NOMO-1 treated with DMSO at 0.1 percent for 48 hours (cell line): ENCODE results near the gene NFKBIZ.

Experiments used
- DNase-seq: peaks from one replicate; lab custom pipeline; 2025; ENCODE audit not compliant: unreplicated experiment; lab: John Stamatoyannopoulos, UW

The NFKBIZ gene

GRCh38 chr3:101848754-101849713 lies at the start of gene NFKBIZ:
NFKBIZ (plus strand) TSS chr3:101849514; CDS start chr3:101849629, 115 bp downstream.
- peak; percentile 94 for DNase-seq

DNA sequence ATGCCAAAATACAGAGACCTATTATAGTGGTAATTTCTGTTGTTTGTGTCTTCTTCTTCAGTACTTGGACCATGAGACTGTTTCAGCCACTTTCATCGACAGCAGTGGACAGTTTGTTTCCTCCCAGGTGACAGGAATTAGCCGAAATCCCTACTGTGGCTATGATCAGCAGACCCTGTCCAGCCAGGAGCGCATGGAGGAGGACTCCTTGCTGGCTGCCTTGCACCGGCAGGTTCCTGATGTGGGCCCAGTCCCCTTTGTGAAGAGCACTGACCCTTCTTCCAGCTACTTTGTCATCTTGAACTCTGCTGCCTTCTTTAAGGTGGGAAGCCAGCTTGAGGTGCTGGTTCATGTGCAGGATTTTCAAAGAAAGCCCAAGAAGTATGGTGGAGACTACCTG lies 48.1 kb upstream of the NFKBIZ start:
- DNase-seq: no peak

GRCh38 chr3:101802179-101802578 lies 47.1 kb upstream of the NFKBIZ start:
- no peak for DNase-seq

DNA sequence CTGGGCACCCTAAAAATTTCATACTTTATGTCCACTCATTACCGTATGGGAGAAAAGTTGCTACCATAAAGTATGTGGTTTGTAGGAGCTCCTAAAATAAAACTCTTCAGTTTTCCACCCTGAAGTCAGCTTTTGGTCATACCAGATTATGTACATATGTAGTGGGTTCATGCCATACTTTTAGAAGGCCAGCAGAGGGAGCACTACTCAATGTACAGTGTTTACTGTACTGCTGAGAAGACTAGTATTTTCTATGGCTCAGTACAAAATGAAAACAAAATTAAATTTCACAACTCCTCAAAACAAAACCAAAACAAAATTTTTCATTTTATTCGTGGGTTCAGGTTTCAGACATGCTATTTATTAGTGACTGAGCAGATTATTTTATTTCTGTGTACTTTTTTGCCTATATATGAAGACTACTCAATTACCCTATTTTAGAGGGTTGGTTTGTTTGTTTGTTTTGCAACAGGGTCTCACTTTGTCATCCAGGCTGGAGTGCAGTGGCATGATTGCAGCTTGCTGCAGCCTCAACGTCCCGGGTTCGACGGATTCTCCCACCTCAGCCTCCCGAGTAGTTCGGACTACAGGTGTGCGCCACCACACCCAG lies 46.0 kb upstream of the NFKBIZ start:
- peak; percentile 70 for DNase-seq

DNA sequence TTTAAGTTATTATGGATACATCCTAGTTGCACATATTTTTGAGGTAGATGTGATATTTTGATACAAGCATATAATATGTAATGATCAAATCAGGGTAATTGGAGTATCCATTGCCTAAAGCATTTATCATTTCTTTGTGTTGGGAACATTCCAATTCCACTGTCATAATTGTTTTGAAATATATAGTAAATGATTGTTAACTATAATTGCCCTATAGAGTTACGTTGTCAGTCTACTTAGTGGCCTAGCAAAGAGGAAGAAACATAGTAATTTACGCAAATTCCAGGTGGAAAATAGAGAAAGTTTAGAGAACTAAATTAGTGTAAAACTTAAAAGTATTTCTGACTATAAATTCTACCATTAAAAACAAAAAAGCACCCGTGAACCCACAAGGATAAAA lies 45.4 kb upstream of the NFKBIZ start:
- no peak for DNase-seq

GRCh38 chr3:101806491-101806890 lies 42.8 kb upstream of the NFKBIZ start:
- no peak for DNase-seq

- no peak for DNase-seq
Measured at GRCh38 chr3:101807888-101808287, 41.4 kb upstream of the NFKBIZ start.

DNA sequence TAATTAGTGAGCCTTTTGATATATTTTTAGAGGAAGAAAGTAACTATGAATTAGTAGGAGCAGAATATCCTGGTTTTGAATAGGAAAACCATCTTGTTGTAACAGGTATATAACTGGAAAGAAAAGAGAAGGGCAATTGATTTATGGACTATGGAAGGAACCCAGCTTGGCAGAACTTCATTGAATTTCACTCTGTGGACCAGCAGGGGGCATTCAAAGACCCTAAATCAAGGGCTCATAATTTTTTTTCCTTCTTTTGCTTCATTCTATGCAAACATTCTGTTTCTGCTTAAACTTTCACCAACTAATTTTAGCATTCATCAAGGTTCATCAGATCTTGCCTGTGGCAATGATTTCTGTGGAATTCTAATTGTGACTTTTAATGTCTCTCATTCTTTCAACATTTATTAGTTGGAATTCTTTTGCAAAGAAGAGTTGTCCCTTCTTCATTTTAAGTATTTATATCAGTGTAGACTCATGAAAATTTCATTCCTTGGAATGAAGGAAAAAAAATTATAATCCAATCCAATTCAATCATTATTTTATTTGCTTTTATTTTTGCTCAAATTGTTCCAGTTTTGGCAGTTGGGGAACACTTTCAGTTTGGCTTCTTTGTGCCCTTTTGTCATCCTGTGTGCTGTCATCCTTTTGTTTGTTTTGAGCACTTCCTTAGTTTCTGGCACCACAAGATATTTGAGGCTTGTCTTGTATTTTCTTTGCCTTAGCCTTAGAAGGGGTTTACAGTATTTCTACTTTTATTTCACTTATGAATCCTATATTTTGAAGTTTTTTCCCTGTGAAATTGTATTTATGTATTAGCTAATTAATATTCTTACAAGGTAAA lies 39.9 kb upstream of the NFKBIZ start:
- peak; percentile 71 for DNase-seq

DNA sequence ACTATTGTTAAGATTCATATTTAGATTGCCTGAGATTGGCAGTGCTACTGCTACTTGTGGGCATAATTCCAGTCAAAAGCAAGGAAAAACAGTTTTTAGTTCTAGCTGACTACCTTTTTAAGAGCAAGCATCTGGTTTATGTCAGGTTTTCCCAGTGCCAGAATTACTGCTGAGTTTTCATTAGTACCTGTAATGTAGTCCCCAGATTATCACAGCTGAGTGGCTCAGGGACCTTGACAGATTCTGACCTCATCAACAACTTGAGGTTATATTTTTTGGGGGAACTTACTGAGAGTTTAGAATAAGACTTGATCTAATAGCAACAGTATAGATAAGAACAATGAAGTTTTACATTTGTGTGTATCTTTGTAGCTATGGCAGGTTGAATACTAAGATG lies 39.3 kb upstream of the NFKBIZ start:
- DNase-seq: no peak

- no peak for DNase-seq
Measured at GRCh38 chr3:101811875-101812274, 37.4 kb upstream of the NFKBIZ start.

DNA sequence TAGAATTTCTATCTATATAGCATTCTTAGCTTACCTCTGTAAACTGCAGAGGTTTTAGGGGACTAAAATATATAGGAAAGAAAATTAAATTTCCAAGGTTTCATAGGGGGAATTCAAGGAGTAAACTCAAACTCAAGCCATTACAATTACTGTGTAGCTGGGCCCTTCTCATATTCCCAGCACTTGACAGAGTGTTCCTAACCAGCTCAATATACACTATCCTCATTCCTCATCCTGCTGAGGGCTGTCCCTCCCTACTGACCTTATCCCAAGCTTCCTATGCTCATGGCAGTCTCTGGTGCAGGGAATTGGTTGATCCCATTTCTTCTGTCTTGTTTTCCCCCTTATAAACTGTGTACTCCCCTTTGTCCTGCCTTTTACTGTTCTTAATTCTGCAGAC lies 36.4 kb upstream of the NFKBIZ start:
- DNase-seq: no peak

DNA sequence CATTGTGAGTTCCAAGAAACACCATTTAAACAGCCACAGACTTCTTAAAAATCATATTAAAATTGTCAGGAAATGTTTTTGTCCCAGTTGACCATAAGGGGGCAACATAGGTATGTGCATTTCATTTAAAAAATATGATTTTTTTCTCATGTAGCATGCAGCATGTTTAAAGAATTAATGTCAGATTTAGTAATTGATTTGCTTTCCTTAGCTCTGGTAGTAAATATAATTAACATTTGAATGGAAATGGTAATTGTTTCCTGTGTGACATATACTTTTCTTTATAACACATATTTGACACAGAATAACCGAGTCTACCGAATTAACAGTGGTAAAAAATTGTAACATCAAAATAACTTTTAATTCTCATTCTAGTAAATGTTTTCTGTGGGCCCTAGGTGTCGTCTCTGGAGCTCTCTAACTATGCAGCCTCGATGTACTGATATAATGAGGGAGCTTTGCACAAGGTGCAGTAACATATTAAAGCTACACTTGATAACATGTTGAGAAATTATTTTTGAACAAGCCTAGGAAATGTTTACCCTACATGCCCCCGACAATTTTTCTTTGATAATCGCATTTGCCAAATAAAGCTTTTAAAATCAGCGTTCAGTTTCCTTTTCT lies 35.4 kb upstream of the NFKBIZ start:
- peak; percentile 30 for DNase-seq

DNA sequence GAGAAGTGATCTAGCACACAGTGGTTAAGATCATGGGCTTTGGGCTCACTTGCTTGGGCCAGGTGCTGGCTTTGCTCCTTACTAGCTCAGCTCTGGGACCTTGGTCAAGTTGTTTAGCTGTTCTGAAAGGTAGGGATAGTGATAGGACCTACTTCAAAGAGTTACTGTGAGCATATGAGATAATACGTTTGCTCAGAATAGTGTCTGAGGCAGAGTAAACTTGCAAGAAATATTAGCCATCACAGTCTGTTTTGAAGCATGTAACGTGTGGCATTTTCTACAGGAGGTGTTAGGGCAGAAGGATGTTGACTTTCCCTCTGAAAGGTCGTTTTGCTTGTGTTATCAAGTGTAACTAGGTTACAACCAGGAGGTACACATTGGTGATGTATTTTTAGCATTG lies 34.5 kb upstream of the NFKBIZ start:
- no peak for DNase-seq

- DNase-seq: no peak
Measured at GRCh38 chr3:101816215-101817149, 32.8 kb upstream of the NFKBIZ start.

- DNase-seq: peak; percentile 21
Measured at GRCh38 chr3:101817992-101818391, 31.3 kb upstream of the NFKBIZ start.

DNA sequence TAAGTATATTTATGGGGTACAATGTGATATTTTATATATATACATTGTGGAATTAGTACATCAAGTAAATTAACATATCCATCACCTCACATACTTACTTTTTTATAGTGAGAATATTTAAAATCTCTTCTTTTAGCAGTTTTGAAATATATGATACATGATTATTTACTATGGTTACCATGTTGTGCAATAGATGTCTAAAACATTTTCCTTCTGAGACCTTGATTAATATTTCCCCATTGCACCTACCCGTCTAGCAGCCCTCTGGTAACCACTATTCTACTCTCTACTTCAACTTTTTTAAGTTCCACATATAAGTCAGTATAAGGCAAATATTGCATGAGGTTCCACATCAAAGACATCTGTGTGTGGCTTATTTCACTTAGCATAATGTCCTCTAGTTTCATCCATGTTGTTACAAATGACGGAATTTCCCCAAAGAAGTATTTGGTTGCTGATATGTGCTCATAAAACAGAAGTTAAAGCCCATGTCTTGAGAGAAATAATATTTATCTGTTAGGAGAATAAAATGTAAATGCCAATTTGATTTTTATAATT lies 29.6 kb upstream of the NFKBIZ start:
- peak; percentile 82 for DNase-seq

- DNase-seq: no peak
Measured at GRCh38 chr3:101821503-101821902, 27.8 kb upstream of the NFKBIZ start.

GRCh38 chr3:101823525-101823924 lies 25.8 kb upstream of the NFKBIZ start:
- no peak for DNase-seq

DNA sequence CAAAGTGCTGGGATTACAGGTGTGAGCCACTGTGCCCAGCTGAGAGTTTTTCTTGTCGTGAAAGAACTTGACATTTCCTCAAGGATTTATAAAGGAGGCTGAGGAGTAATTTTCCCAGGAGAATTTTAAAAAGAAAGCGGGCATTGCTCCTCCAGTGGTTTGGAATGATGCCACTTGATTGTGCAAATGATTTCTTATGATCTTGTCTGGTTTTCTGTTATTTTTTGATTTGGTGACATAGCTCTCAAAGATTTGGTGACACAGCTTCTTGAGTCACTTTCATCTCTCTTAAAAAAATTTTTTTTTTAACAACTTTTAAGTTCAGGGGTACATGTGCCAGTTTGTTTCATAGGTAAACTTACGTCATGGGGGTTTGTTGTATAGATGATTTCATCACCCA lies 24.6 kb upstream of the NFKBIZ start:
- DNase-seq: no peak
